ELF-1 (cell line): ENCODE results near the gene JADE2.
"Not testable (repeated sequence)": the region's sequence is repeated elsewhere in the genome, so short reads cannot be mapped to it uniquely, and the experiment has no call there.

Experiments
- DNase-seq: peaks from one replicate; pipeline ENCODE4 v3.0.0-alpha.2; 2016; ENCODE audit warnings: low read depth, low spot score

JADE2 gene

DNA sequence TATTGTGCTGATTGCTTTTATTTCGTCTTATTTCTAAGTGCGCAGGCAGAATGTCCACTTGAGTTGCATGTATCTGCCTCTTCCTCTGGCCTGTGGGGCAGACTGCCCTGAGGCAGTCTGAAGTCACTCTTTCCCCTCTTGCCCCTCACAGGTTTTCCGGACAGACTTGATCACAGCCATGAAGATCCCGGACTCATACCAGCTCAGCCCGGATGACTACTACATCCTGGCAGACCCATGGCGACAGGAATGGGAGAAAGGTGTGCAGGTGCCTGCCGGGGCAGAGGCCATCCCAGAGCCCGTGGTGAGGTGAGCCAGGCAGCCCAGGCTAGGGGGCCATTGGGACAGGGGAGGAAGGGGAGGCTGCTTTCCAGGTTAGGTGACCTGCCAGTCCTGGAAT lies 26.4 kb downstream of the JADE2 start:
- no peak for DNase-seq

- DNase-seq: no peak
These were observed 26.8 kb downstream of the JADE2 start for GRCh38 chr5:134552301-134552700.

GRCh38 chr5:134552716-134553115 lies 27.2 kb downstream of the JADE2 start:
- DNase-seq: not testable (repeated sequence)

DNA sequence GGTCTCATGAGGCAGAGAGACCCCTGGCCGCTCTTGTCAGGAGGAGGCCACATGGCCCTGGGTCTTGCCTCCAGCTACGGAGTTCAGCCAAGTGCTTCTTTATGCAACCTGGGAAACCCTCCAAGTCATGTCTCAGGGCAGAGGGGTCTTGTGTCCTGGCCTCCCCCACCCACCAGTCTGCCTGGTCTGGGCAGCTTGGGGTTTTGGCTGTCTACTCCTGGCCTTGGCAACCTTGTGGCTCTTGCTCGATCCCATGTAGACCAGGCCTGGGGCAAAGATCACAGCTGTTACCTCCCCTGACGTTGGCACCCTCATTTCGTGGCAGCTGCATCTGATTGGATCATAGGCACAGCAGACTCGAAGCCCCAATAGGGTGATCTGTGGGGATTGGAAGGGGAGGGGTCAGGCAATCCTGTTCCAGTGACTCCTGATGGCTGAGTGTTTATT lies 28.4 kb downstream of the JADE2 start:
- DNase-seq: no peak

GRCh38 chr5:134554319-134555222 lies 29.1 kb downstream of the JADE2 start:
- DNase-seq: peak; percentile 51

DNA sequence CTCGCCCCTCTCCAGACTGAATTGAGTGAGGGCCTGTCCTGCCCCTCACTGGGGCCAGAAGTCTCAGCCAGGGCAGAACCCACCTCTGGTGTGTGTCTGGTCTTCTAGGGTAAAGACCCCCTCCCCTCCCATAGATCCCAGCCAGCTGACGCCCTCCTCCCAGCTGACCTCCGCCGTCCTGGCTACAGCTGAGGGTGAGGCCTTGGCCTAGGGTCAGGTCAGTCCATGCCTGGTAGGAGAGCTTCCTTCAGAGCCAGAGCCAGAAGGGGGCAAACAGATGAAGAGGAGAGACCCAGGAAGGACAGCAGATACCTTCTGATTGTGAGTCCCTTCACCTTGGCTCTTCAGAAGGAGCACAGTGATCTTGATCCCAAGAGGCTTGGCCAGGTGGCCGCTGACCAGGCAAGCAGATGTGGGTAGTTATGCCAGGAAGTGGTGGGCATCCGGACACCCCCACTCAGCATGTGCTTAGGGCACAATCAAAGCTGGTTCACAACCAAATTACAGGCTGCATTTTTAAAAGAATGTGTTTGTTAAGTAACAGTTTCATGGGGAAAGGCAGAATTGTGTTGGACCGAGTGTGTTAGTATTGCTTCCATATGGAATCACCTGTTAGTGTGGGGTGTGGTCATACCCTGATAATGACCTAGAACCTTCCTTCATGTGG lies 29.9 kb downstream of the JADE2 start:
- DNase-seq: no peak

GRCh38 chr5:134555890-134556311 lies 30.4 kb downstream of the JADE2 start:
- DNase-seq: peak; percentile 43

DNA sequence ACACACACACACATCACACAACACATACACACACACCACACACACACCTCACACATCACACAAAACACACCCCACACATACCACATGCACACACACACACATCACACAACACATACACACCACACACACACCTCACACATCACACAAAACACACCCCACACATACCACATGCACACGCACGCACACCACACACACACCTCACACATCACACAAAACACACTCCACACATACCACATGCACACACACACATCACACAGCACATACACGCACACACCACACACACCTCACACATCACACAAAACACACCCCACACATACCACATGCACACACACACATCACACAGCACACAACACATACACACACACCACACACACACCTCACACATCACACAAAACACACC lies 31.1 kb downstream of the JADE2 start:
- DNase-seq: not testable (repeated sequence)

DNA sequence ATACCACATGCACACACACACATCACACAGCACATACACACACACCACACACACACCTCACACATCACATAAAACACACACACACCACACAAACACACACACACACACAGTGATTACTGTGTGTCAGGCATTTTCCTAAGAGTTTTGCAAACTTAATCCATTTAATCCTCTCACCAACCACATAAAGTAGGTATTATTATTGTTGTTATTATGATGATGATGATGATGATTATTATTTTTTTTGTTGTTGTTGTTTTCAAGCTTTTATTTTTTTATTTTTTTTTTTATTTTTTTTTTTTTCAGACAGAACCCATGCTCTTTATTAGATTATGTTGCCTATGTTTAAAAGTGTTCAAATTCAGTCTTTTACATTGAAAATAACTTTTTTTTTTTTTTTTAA lies 31.5 kb downstream of the JADE2 start:
- DNase-seq: no peak

DNA sequence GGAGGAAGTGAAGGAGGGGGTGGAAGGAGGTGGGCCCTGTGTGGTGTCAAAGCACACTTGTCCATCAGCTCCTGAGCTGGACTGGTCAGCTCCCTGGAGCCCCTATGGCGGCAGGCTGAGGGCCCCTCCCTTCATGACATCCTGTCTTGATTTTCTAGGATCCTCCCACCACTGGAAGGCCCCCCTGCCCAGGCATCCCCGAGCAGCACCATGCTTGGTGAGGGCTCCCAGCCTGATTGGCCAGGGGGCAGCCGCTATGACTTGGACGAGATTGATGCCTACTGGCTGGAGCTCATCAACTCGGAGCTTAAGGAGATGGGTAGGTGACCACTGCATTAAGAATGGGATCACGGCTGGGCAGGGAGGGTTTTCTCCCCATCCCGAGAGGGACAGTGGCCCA lies 34.2 kb downstream of the JADE2 start:
- DNase-seq: no peak

DNA sequence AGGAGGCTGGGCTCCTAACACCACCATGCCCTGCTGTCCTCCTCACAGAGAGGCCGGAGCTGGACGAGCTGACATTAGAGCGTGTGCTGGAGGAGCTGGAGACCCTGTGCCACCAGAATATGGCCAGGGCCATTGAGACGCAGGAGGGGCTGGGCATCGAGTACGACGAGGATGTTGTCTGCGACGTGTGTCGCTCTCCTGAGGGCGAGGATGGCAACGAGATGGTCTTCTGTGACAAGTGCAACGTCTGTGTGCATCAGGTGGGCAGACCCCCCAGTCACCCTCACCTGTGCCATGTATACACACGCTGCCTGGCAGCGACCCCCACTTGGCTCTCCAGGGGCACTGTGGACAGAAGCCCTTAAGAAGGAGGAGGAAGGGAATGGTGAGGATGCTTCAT lies 35.2 kb downstream of the JADE2 start:
- DNase-seq: no peak

DNA sequence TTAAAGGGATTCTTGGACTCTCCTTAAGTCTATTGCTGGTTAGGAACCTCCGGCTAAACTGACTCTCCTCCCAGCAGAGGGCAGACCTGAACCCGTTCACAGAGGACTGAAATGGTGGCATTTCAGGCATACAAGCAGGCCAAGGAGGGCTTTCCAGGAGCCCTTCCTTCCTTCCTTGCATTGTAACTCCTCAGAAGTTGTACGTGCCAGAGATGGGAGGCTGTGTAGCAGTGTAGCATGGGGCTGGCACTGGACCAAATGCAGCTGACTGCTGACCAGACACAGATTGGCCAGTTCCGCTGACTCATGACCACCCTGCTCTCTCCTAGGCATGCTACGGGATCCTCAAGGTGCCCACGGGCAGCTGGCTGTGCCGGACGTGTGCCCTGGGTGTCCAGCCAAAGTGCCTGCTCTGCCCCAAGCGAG lies 36.4 kb downstream of the JADE2 start:
- no peak for DNase-seq

- no peak for DNase-seq
These were observed 37.8 kb downstream of the JADE2 start for GRCh38 chr5:134563221-134563620.

DNA sequence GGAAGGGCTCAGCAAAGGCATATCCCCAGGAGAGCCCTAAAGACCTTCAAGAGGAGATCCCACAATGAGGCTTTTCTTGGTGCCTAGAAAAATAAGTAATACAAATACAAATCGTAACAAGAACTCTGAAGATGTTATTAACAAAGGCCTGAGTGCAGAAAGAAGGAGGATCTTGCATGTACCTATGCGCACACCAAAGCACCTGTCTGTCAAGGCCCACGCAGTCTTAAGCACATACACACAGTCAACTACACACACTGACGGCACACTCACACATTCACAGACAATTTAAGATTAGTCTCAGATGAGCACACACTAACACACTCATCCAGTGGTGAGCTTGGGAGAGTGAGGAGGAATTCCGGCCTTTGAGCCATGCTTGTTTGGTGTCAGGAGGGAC lies 38.5 kb downstream of the JADE2 start:
- DNase-seq: no peak

DNA sequence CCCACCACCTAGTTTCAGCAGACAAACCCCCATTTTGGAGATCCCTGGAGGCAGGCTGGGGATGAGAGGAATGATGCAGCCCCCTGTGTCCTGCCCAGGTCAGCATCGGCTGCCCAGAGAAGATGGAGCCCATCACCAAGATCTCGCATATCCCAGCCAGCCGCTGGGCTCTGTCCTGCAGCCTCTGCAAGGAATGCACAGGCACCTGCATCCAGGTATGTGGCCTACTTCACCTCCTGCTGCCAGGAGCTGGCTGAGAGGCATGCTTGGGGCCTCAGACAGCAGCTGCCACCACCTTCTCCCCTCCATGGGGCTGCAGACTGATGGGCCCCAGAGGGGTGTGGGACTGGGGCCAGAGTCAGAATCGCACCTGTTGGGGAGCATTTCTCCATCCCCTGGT lies 38.9 kb downstream of the JADE2 start:
- DNase-seq: no peak

GRCh38 chr5:134565791-134566740 lies 40.6 kb downstream of the JADE2 start:
- no peak for DNase-seq

GRCh38 chr5:134566741-134567221 lies 41.3 kb downstream of the JADE2 start:
- DNase-seq: no peak

- DNase-seq: no peak
These were observed 42.3 kb downstream of the JADE2 start for GRCh38 chr5:134567641-134568336.

GRCh38 chr5:134568337-134568700 lies 42.8 kb downstream of the JADE2 start:
- no peak for DNase-seq

GRCh38 chr5:134568761-134569695 lies 43.6 kb downstream of the JADE2 start:
- DNase-seq: peak; percentile 19
